Calu3 (cell line): Measurements from ENCODE around the gene SLC49A3. TPM values are rescaled to one million over a fixed set of nuclear protein-coding genes. Genes with fewer than 3 reads are reported as not detected.

ENCODE experiments used
- BruUV-seq: library from RNA; stranded (reverse); fragments of 400-500 nt; replicated peaks from 2 replicates; lab custom pipeline; 2021; lab: Mats Ljungman, UMichigan
- CTCF ChIA-PET: fragments of 300-600 bp; sonication (Branson Sonifier 250); formaldehyde crosslinking; loops from one replicate; lab custom pipeline; 2022; ENCODE audit warnings: antibody characterized with exemption; lab: Charles Lee
- DNase-seq: peaks from one replicate; pipeline ENCODE4 v3.0.0; 2022
- H3K27ac Mint-ChIP-seq: one replicate; pipeline ENCODE4 v1.8.0; 2022; ENCODE audit warnings: mixed read lengths; ENCODE audit not compliant: unreplicated experiment
- H3K27me3 Mint-ChIP-seq: one replicate; pipeline ENCODE4 v1.8.0; 2022; ENCODE audit warnings: mixed read lengths; ENCODE audit not compliant: unreplicated experiment
- H3K36me3 Mint-ChIP-seq: one replicate; pipeline ENCODE4 v1.8.0; 2022; ENCODE audit warnings: mild to moderate bottlenecking, moderate library complexity, mixed read lengths; ENCODE audit not compliant: insufficient read depth, unreplicated experiment
- H3K4me1 Mint-ChIP-seq: one replicate; pipeline ENCODE4 v1.8.0; 2022; ENCODE audit warnings: mild to moderate bottlenecking, low read depth, mixed read lengths; ENCODE audit not compliant: unreplicated experiment
- H3K4me3 Mint-ChIP-seq: one replicate; pipeline ENCODE4 v1.8.0; 2022; ENCODE audit warnings: mild to moderate bottlenecking, low read depth, moderate library complexity, mixed read lengths; ENCODE audit not compliant: unreplicated experiment
- H3K9me3 Mint-ChIP-seq: one replicate; pipeline ENCODE4 v1.8.0; 2022; ENCODE audit warnings: low read depth, mixed read lengths; ENCODE audit not compliant: unreplicated experiment
- intact Hi-C: fragments of 100-400 bp; cut with micrococcal nuclease; formaldehyde crosslinking; loops from one replicate; pipeline ENCODE4 v1.10.0; 2022; ENCODE audit not compliant: unreplicated experiment
- total RNA-seq: library from RNA; stranded (reverse); gene quantifications from 2 replicates; pipeline ENCODE4 v1.2.3, GENCODE V29; 2022
- TF ChIP-seq, protein P1 (sequence below): fragments of 200-600 bp; IDR thresholded peaks from one replicate; pipeline ENCODE4 v1.8.0; 2022; ENCODE audit warnings: antibody characterized with exemption; ENCODE audit not compliant: unreplicated experiment

SLC49A3 gene
- total RNA-seq, 1 experiment from 2014 or later, result 0.40 TPM

DNA sequence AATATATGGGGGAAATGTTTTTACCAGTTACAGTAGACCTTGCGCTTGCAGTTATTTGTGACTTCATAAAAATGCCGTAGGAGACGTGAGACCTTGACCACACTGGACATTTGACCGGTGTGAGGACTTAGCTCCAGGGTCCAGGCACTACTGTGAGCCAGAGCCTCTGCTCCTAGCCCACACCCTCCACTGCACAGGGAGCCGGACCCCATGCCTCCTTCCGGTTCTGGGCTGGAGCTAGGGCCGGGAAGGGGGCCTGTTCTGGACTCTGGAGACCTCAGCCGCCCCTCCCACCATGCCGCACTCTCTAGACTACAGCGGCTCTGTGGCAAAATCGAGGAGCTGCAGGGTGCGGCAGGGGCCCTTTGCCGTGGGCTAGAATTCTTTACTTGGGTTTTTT lies 22.0 kb upstream of the SLC49A3 start:
- BruUV-seq, result no TSS peak
- H3K27ac Mint-ChIP-seq, result no peak overlapping the region
- intact Hi-C loops, result no loop called here

DNA sequence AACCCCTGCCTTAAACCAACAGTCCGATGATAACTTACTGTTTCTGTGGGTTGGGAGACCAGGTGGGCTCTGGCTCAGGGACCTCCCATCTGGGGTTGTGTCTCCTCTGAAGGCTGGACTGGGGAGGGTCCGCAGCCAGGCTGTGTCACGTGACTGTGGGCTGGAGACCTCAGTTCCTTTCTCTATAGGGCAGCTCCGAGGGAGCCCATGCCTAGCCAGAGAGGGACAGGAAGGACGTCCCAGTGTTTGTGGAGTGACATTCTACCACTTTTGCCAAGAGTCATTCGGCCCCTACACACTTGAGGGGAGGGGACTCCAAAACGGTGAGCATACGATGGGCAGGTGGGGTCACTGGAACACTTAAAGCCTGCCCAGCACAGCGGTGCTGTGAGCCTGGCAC lies 21.2 kb upstream of the SLC49A3 start:
- no peaks in the 10 kb centered on the region for H3K9me3 Mint-ChIP-seq
- no peaks in the 10 kb centered on the region for H3K4me1 Mint-ChIP-seq
- intact Hi-C loops, result no loop called here
- H3K4me3 Mint-ChIP-seq, result no peak overlapping the region
- CTCF ChIA-PET, result no interaction called here
- H3K27ac Mint-ChIP-seq, result no peak overlapping the region
- no TSS peak for BruUV-seq
- H3K36me3 Mint-ChIP-seq, result peaks cover 9% of the 10 kb centered on the region
- TF ChIP-seq, protein P1, sequence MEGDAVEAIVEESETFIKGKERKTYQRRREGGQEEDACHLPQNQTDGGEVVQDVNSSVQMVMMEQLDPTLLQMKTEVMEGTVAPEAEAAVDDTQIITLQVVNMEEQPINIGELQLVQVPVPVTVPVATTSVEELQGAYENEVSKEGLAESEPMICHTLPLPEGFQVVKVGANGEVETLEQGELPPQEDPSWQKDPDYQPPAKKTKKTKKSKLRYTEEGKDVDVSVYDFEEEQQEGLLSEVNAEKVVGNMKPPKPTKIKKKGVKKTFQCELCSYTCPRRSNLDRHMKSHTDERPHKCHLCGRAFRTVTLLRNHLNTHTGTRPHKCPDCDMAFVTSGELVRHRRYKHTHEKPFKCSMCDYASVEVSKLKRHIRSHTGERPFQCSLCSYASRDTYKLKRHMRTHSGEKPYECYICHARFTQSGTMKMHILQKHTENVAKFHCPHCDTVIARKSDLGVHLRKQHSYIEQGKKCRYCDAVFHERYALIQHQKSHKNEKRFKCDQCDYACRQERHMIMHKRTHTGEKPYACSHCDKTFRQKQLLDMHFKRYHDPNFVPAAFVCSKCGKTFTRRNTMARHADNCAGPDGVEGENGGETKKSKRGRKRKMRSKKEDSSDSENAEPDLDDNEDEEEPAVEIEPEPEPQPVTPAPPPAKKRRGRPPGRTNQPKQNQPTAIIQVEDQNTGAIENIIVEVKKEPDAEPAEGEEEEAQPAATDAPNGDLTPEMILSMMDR, result no peak
- no peak for DNase-seq
- no peaks in the 10 kb centered on the region for H3K27me3 Mint-ChIP-seq

More for the DNA sequence above, 22.0 kb upstream of the SLC49A3 start:
- H3K9me3 Mint-ChIP-seq, result no peaks in the 10 kb centered on the region
- TF ChIP-seq, protein P1, result no peak
- H3K36me3 Mint-ChIP-seq, result peaks cover 9% of the 10 kb centered on the region
- no peak overlapping the region for H3K4me3 Mint-ChIP-seq
- no peaks in the 10 kb centered on the region for H3K27me3 Mint-ChIP-seq
- DNase-seq, result no peak
- CTCF ChIA-PET, result no interaction called here
- H3K4me1 Mint-ChIP-seq, result no peaks in the 10 kb centered on the region

DNA sequence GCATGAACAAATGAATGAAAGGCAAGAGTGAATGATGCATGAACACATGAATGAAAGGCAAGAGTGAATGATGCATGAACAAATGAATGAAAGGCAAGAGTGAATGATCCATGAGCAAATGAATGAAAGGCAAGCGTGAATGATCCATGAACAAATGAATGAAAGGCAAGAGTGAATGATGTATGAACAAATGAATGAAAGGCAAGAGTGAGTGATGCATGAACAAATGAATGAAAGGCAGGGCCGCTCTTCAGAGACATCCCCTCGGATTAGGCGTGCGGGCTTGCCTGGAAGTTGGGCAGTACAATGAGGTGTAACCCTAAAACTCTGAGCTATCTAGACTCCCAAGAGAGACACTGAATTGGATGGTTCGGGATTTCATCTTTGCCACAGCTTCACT lies 20.4 kb upstream of the SLC49A3 start:
- Mint-ChIP-seq H3K36me3 (peaks cover 9% of the 10 kb centered on the region), H3K9me3 (no peaks in the 10 kb centered on the region), H3K27ac (no peak overlapping the region), H3K4me3 (no peak overlapping the region), H3K4me1 (no peaks in the 10 kb centered on the region), H3K27me3 (no peaks in the 10 kb centered on the region)
- no TSS peak for BruUV-seq
- DNase-seq, result no peak
- intact Hi-C loops, result no loop called here
- CTCF ChIA-PET, result no interaction called here
- TF ChIP-seq, protein P1, result no peak

DNA sequence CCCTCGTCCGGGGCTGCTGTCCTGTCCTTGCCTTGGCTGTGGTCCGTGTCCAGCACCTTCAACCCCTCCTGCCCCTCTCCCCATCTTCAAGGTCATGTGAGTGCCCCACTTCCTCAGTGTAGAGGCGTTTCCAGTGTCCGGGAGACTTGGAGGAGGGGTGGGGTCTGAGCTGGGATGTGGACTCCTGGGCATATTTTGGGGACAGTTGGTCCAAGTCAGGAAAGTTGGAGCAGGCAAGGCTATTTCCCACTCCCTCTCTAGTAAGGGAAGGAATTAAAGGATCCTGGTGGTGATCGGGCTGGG lies 19.6 kb upstream of the SLC49A3 start:
- no TSS peak for BruUV-seq
- CTCF ChIA-PET, result no interaction called here
- DNase-seq, result no peak
- Mint-ChIP-seq H3K9me3 (no peaks in the 10 kb centered on the region), H3K27ac (no peak overlapping the region), H3K4me1 (no peaks in the 10 kb centered on the region), H3K4me3 (no peak overlapping the region), H3K36me3 (peaks cover 9% of the 10 kb centered on the region), H3K27me3 (no peaks in the 10 kb centered on the region)
- TF ChIP-seq, protein P1, result no peak
- intact Hi-C loops, result no loop called here
